Measurements from ENCODE around the gene BIRC3.

Gene BIRC3

GRCh38 chr11:102317099-102317767, at the start of gene BIRC3:
BIRC3 (plus strand) TSS chr11:102317484; CDS start chr11:102324510, 7,026 bp downstream.
- Histone ChIP-seq H3K4me3 (ENCODE audit: low read depth, low read length, poor library complexity, severe bottlenecking) (peak within 1 kb of the TSS; percentile 95), H3K27ac (ENCODE audit: low read depth, low read length, poor library complexity, severe bottlenecking) (peak within 1 kb of the TSS; percentile 93), H3K36me3 (ENCODE audit: insufficient read depth, low read length) (peaks cover 30% of the 10 kb centered on the region; the same call in 1 of the 2 replicates), H3K9me2 (ENCODE audit: low read depth, low read length) (no peaks in the 10 kb centered on the region), H2AFZ (ENCODE audit: low read length) (no peak within 1 kb of the TSS), H3K27me3 (ENCODE audit: insufficient read depth, low read length) (no peaks in the 10 kb centered on the region), H3K4me2 (ENCODE audit: low read length) (peak within 1 kb of the TSS; percentile 94), H4K20me1 (ENCODE audit: insufficient read depth, low read length) (no peaks in the 10 kb centered on the region), H3K79me2 (ENCODE audit: insufficient read depth, low read length) (peaks cover 47% of the 10 kb centered on the region), H3K9ac (ENCODE audit: low read length) (peak within 1 kb of the TSS; percentile 91), H3K4me1 (ENCODE audit: insufficient read depth, low read length, severe bottlenecking) (peaks cover 73% of the 10 kb centered on the region), H3K9me3 (ENCODE audit: low read length) (no peaks in the 10 kb centered on the region), H3F3A (ENCODE audit: insufficient read depth, low read length) (no peaks in the 10 kb centered on the region; the same call in 1 of the 2 replicates)
- TF ChIP-seq EZH2 (IDR thresholded peaks at IDR 0.05; ENCODE audit: borderline replicate concordance, low read length) (no peak), CTCF (IDR thresholded peaks at IDR 0.05; ENCODE audit: low read length) (peak; percentile 35)

- Histone ChIP-seq H2AFZ (ENCODE audit: low read length) (no peak overlapping the region), H3K27me3 (ENCODE audit: insufficient read depth, low read length) (peaks cover 4% of the 10 kb centered on the region; the same call in 1 of the 2 replicates), H3K4me1 (ENCODE audit: insufficient read depth, low read length, severe bottlenecking) (peaks cover 19% of the 10 kb centered on the region), H3K36me3 (ENCODE audit: insufficient read depth, low read length) (no peaks in the 10 kb centered on the region), H4K20me1 (ENCODE audit: insufficient read depth, low read length) (no peaks in the 10 kb centered on the region), H3K9me3 (ENCODE audit: low read length) (no peaks in the 10 kb centered on the region), H3K9ac (ENCODE audit: low read length) (no peak overlapping the region), H3K9me2 (ENCODE audit: low read depth, low read length) (no peaks in the 10 kb centered on the region), H3K4me3 (ENCODE audit: low read depth, low read length, poor library complexity, severe bottlenecking) (no peak overlapping the region), H3K4me2 (ENCODE audit: low read length) (no peak overlapping the region), H3F3A (ENCODE audit: insufficient read depth, low read length) (no peaks in the 10 kb centered on the region), H3K27ac (ENCODE audit: low read depth, low read length, poor library complexity, severe bottlenecking) (no peak overlapping the region), H3K79me2 (ENCODE audit: insufficient read depth, low read length) (no peaks in the 10 kb centered on the region)
- TF ChIP-seq CTCF (IDR thresholded peaks at IDR 0.05; ENCODE audit: low read length) (no peak), EZH2 (IDR thresholded peaks at IDR 0.05; ENCODE audit: borderline replicate concordance, low read length) (no peak)
These were observed 49.7 kb upstream of the BIRC3 start for GRCh38 chr11:102267609-102268008.

- Histone ChIP-seq H3F3A (ENCODE audit: insufficient read depth, low read length) (no peaks in the 10 kb centered on the region), H3K36me3 (ENCODE audit: insufficient read depth, low read length) (no peaks in the 10 kb centered on the region), H3K79me2 (ENCODE audit: insufficient read depth, low read length) (no peaks in the 10 kb centered on the region), H3K27me3 (ENCODE audit: insufficient read depth, low read length) (peaks cover 4% of the 10 kb centered on the region; the same call in 1 of the 2 replicates), H3K9me3 (ENCODE audit: low read length) (no peaks in the 10 kb centered on the region), H3K4me3 (ENCODE audit: low read depth, low read length, poor library complexity, severe bottlenecking) (peak overlapping the region; percentile 48), H3K4me2 (ENCODE audit: low read length) (peak overlapping the region; percentile 68), H3K4me1 (ENCODE audit: insufficient read depth, low read length, severe bottlenecking) (peaks cover 19% of the 10 kb centered on the region), H3K27ac (ENCODE audit: low read depth, low read length, poor library complexity, severe bottlenecking) (no peak overlapping the region), H2AFZ (ENCODE audit: low read length) (no peak overlapping the region), H3K9me2 (ENCODE audit: low read depth, low read length) (no peaks in the 10 kb centered on the region), H4K20me1 (ENCODE audit: insufficient read depth, low read length) (no peaks in the 10 kb centered on the region), H3K9ac (ENCODE audit: low read length) (no peak overlapping the region; the same call in 1 of the 2 replicates)
- TF ChIP-seq CTCF (IDR thresholded peaks at IDR 0.05; ENCODE audit: low read length) (peak; percentile 72), EZH2 (IDR thresholded peaks at IDR 0.05; ENCODE audit: borderline replicate concordance, low read length) (no peak)
These were observed 49.0 kb upstream of the BIRC3 start for GRCh38 chr11:102268083-102268984.

All from OCI-LY1 (cell line).